Natural killer cell (primary cell): ENCODE data around the gene FUOM. TPM values are rescaled to one million over a fixed set of nuclear protein-coding genes. Genes with fewer than 3 reads are reported as not detected.

Source experiments
- ATAC-seq, 3 donors: fragments of 150-1000 bp in 2 of 3; fragments of 200-7000 bp in 1 of 3; cut with Tn5 transposase; 1 replicate in 1 of 3; 2 replicates in 2 of 3; pipeline ENCODE4 v1.10.0; 2021; ENCODE audit warnings: mild to moderate bottlenecking in 2 of 3, moderate library complexity in 2 of 3
- DNase-seq, 2 donors: peaks; one replicate each; pipeline versions ENCODE4 v3.0.0 to v3.0.0-alpha.2; 2013 to 2021; ENCODE audit warnings: mixed read lengths in 1 of 2
- H3K27ac ChIP-seq: one replicate; pipeline ENCODE4 v1.5.1; 2013; ENCODE audit warnings: mild to moderate bottlenecking, low read length
- H3K27me3 ChIP-seq: one replicate; pipeline ENCODE4 v1.6.1; 2013; ENCODE audit warnings: low read length; ENCODE audit not compliant: control insufficient read depth, insufficient read depth
- H3K36me3 ChIP-seq: one replicate; pipeline ENCODE4 v1.6.1; 2013; ENCODE audit warnings: low read length; ENCODE audit not compliant: control insufficient read depth, insufficient read depth
- H3K4me1 ChIP-seq: one replicate; pipeline ENCODE4 v1.6.1; 2013; ENCODE audit warnings: low read length; ENCODE audit not compliant: control insufficient read depth, insufficient read depth
- H3K4me3 ChIP-seq: one replicate; pipeline ENCODE4 v1.5.1; 2013; ENCODE audit warnings: low read length
- H3K9me3 ChIP-seq: one replicate; pipeline ENCODE4 v1.6.1; 2013; ENCODE audit warnings: low read length; ENCODE audit not compliant: control insufficient read depth, insufficient read depth
- H3K27ac Mint-ChIP-seq, 2 donors: one replicate each; pipeline ENCODE4 v1.8.0; 2022; ENCODE audit warnings: mild to moderate bottlenecking in 2 of 2, mixed read lengths in 2 of 2, moderate library complexity in 1 of 2
- H3K27me3 Mint-ChIP-seq, 2 donors: one replicate each; pipeline ENCODE4 v1.8.0; 2022; ENCODE audit warnings: low read depth in 2 of 2, mixed read lengths in 2 of 2
- H3K36me3 Mint-ChIP-seq: one replicate; pipeline ENCODE4 v1.8.0; 2022; ENCODE audit warnings: mixed read lengths
- H3K4me1 Mint-ChIP-seq, 2 donors: one replicate each; pipeline ENCODE4 v1.8.0; 2022; ENCODE audit warnings: mixed read lengths in 2 of 2
- H3K4me3 Mint-ChIP-seq: one replicate; pipeline ENCODE4 v1.8.0; 2022; ENCODE audit warnings: mild to moderate bottlenecking, moderate library complexity, mixed read lengths
- H3K9me3 Mint-ChIP-seq, 2 donors: one replicate each; pipeline ENCODE4 v1.8.0; 2022; ENCODE audit warnings: mixed read lengths in 2 of 2
- CTCF ChIP-seq: fragments of 200-600 bp; IDR thresholded peaks from one replicate; pipeline ENCODE4 v1.8.0; 2022; ENCODE audit warnings: antibody characterized with exemption
- WGBS: methylation state at CpG from one replicate; pipeline ENCODE4 v1.1.7; 2013; ENCODE audit warnings: missing lambda C conversion rate; ENCODE audit not compliant: insufficient coverage; 5-methylcytosine and 5-hydroxymethylcytosine counted together
- intact Hi-C: fragments of 100-400 bp; cut with micrococcal nuclease; formaldehyde crosslinking; loops from one replicate; pipeline ENCODE4 v1.14.2; 2022
- total RNA-seq, 4 donors: library from RNA; stranded (reverse); fragments of 120-200 nt in 1 of 4; gene quantifications; one replicate each; pipeline versions ENCODE4 v1.2.3 to v1.2.4, GENCODE V29; 2013 to 2022

The FUOM gene
- total RNA-seq, 3 donors from 2014 or later (not counting 1 experiment from before 2014, with no cell fraction given), result 7.6 to 9.5 (median 7.9) TPM

GRCh38 chr10:133397938-133398337, 40.1 kb upstream of the FUOM start:
- no peak for DNase-seq
- Histone ChIP-seq H3K9me3 (no peaks in the 10 kb centered on the region), H3K4me1 (peaks cover 42% of the 10 kb centered on the region), H3K36me3 (peaks cover 23% of the 10 kb centered on the region), H3K27ac (no peak overlapping the region), H3K27me3 (no peaks in the 10 kb centered on the region), H3K4me3 (no peak overlapping the region)
- intact Hi-C loops, result no loop called here
- peak overlapping the region in 1 of 2 donors; percentile 66 for H3K27ac Mint-ChIP-seq
- H3K27me3 Mint-ChIP-seq, result no peaks in the 10 kb centered on the region
- 99% methylated on average over 7 of the region's 7 CpGs for WGBS
- peaks cover 33 to 42% of the 10 kb centered on the region in 2 donors for H3K4me1 Mint-ChIP-seq
- no peaks in the 10 kb centered on the region for H3K36me3 Mint-ChIP-seq
- ATAC-seq, result no peak
- no peak for TF ChIP-seq CTCF
- H3K9me3 Mint-ChIP-seq, result no peaks in the 10 kb centered on the region
- H3K4me3 Mint-ChIP-seq, result no peak overlapping the region

GRCh38 chr10:133396035-133396624, 38.3 kb upstream of the FUOM start:
- no peak for DNase-seq
- peak overlapping the region; percentile 94 for H3K4me3 Mint-ChIP-seq
- H3K27me3 Mint-ChIP-seq, result no peaks in the 10 kb centered on the region
- H3K27ac ChIP-seq, result no peak overlapping the region
- peaks cover 36 to 38% of the 10 kb centered on the region in 2 donors for H3K4me1 Mint-ChIP-seq
- ATAC-seq, result no peak
- no peak for TF ChIP-seq CTCF
- peak overlapping the region in 1 of 2 donors; percentile 87 for H3K27ac Mint-ChIP-seq
- WGBS, result 96% methylated on average over 16 of the region's 19 CpGs
- H3K9me3 Mint-ChIP-seq, result no peaks in the 10 kb centered on the region
- H3K36me3 Mint-ChIP-seq, result no peaks in the 10 kb centered on the region
- H3K4me3 ChIP-seq, result no peak overlapping the region
- H3K36me3 ChIP-seq, result peaks cover 16% of the 10 kb centered on the region
- H3K27me3 ChIP-seq, result no peaks in the 10 kb centered on the region
- H3K9me3 ChIP-seq, result no peaks in the 10 kb centered on the region
- peaks cover 50% of the 10 kb centered on the region for H3K4me1 ChIP-seq
- intact Hi-C loops, result no loop called here

- H3K27me3 ChIP-seq, result no peaks in the 10 kb centered on the region
- H3K4me1 ChIP-seq, result peaks cover 51% of the 10 kb centered on the region
- no peaks in the 10 kb centered on the region for H3K9me3 ChIP-seq
- Mint-ChIP-seq H3K4me3 (peak overlapping the region; percentile 94), H3K27me3 (no peaks in the 10 kb centered on the region), H3K4me1 (peaks cover 41 to 44% of the 10 kb centered on the region in 2 donors), H3K27ac (peak overlapping the region; percentile 87 to 90), H3K36me3 (no peaks in the 10 kb centered on the region), H3K9me3 (no peaks in the 10 kb centered on the region)
- H3K36me3 ChIP-seq, result peaks cover 15% of the 10 kb centered on the region
- ATAC-seq (no peak), DNase-seq (no peak)
- TF ChIP-seq CTCF, result no peak
- intact Hi-C loops, result loop anchor here (1.0 to 5.0 kb wide), 2 partner anchors 37 to 118 kb away; partner anchors contain the start of genes ADAM8 and FUOM
- peak overlapping the region; percentile 49 for H3K27ac ChIP-seq
- H3K4me3 ChIP-seq, result peak overlapping the region; percentile 54
- 47% methylated on average over 21 of the region's 21 CpGs for WGBS
Measured at GRCh38 chr10:133394801-133395221, 37.0 kb upstream of the FUOM start.
